PC-9 (cell line): ENCODE results near the gene CEP63. TPM values are rescaled to one million over a fixed set of nuclear protein-coding genes. Genes with fewer than 3 reads are reported as not detected.

Experiments
- BruUV-seq: library from RNA; stranded (reverse); fragments of 400-500 nt; replicated peaks from 2 replicates; lab custom pipeline; 2021; lab: Mats Ljungman, UMichigan
- CTCF ChIA-PET: fragments of 300-600 bp; sonication (Branson Sonifier 250); formaldehyde crosslinking; loops from one replicate; lab custom pipeline; 2022; ENCODE audit warnings: antibody characterized with exemption; lab: Charles Lee
- POLR2A ChIA-PET: fragments of 300-600 bp; sonication (Branson Sonifier 250); formaldehyde crosslinking; loops from one replicate; lab custom pipeline; 2022; ENCODE audit warnings: antibody characterized with exemption; ENCODE audit not compliant: unreplicated experiment; lab: Charles Lee
- DNase-seq, 2 experiments: peaks; one replicate each; pipeline versions ENCODE4 v3.0.0 to v3.0.0-alpha.2; 2015 to 2022; ENCODE audit warnings: mixed read lengths in 1 of 2
- H2AFZ ChIP-seq: fragments of 200-600 bp; sonication (generic); 2 replicates; pipeline ENCODE4 v1.8.1; 2017; ENCODE audit warnings: antibody characterized with exemption
- H3F3A ChIP-seq: fragments of 200-600 bp; sonication (generic); 2 replicates; pipeline ENCODE4 v1.8.1; 2017; ENCODE audit warnings: antibody characterized with exemption, mild to moderate bottlenecking, low read depth; ENCODE audit not compliant: insufficient read depth
- H3K27ac ChIP-seq: fragments of 200-600 bp; sonication (generic); 2 replicates; pipeline ENCODE4 v1.6.1; 2016; ENCODE audit warnings: mixed run types
- H3K27me3 ChIP-seq: fragments of 200-600 bp; sonication (generic); 2 replicates; pipeline ENCODE4 v1.6.1; 2016; ENCODE audit warnings: low read depth, mixed run types; ENCODE audit not compliant: insufficient read depth
- H3K36me3 ChIP-seq: fragments of 200-600 bp; sonication (generic); 2 replicates; pipeline ENCODE4 v1.6.1; 2016; ENCODE audit warnings: low read depth, mixed run types
- H3K4me1 ChIP-seq: fragments of 200-600 bp; sonication (generic); replicated peaks from 2 replicates; pipeline ENCODE4 v1.6.1; 2016; ENCODE audit warnings: mixed run types; ENCODE audit not compliant: insufficient read depth
- H3K4me2 ChIP-seq: fragments of 200-600 bp; sonication (generic); 2 replicates; pipeline ENCODE4 v1.6.1; 2017; ENCODE audit warnings: mixed run types
- H3K4me3 ChIP-seq: fragments of 200-600 bp; sonication (generic); 2 replicates; pipeline ENCODE4 v1.6.1; 2016; ENCODE audit warnings: mixed run types
- H3K79me2 ChIP-seq: fragments of 200-600 bp; sonication (generic); 2 replicates; pipeline ENCODE4 v1.6.1; 2017; ENCODE audit warnings: low read depth, mixed run types
- H3K9me2 ChIP-seq: fragments of 200-600 bp; sonication (generic); 2 replicates; pipeline ENCODE4 v1.8.1; 2017; ENCODE audit warnings: mild to moderate bottlenecking; ENCODE audit not compliant: insufficient read depth
- H3K9me3 ChIP-seq: fragments of 200-600 bp; sonication (generic); 2 replicates; pipeline ENCODE4 v1.8.1; 2016; ENCODE audit warnings: low read depth; ENCODE audit not compliant: insufficient read depth
- H4K20me1 ChIP-seq: fragments of 200-600 bp; sonication (generic); 2 replicates; pipeline ENCODE4 v1.8.1; 2017; ENCODE audit not compliant: insufficient read depth
- EZH2 ChIP-seq: fragments of 200-600 bp; sonication (generic); IDR thresholded peaks from 2 replicates; pipeline ENCODE4 v1.8.0; 2017; ENCODE audit warnings: antibody characterized with exemption, low read depth
- intact Hi-C: fragments of 100-400 bp; cut with micrococcal nuclease; formaldehyde crosslinking; loops from one replicate; pipeline ENCODE4 v1.10.0; 2022; ENCODE audit not compliant: unreplicated experiment
- total RNA-seq: library from RNA; stranded (reverse); gene quantifications from 2 replicates; pipeline ENCODE4 v1.2.3, GENCODE V29; 2021
- TF ChIP-seq, protein P1 (sequence below): fragments of 200-600 bp; sonication (generic); conservative IDR thresholded peaks from 2 replicates; pipeline ENCODE4 v1.6.1; 2017; ENCODE audit warnings: mixed run types, antibody characterized with exemption, mild to moderate bottlenecking, moderate library complexity

The CEP63 gene
- total RNA-seq, 1 experiment from 2014 or later = 31.5 TPM

GRCh38 chr3:134614955-134615354, 129.1 kb downstream of the CEP63 start:
- Histone ChIP-seq H3K79me2 (no peaks in the 10 kb centered on the region), H3F3A (no peaks in the 10 kb centered on the region), H4K20me1 (no peaks in the 10 kb centered on the region), H3K27me3 (peaks cover 58% of the 10 kb centered on the region), H3K4me1 (no peaks in the 10 kb centered on the region), H3K27ac (no peak overlapping the region), H3K4me2 (no peak overlapping the region), H3K4me3 (no peak overlapping the region), H3K36me3 (no peaks in the 10 kb centered on the region), H3K9me2 (no peaks in the 10 kb centered on the region), H2AFZ (no peak overlapping the region), H3K9me3 (no peaks in the 10 kb centered on the region)
- intact Hi-C loops = no loop called here
- ChIA-PET POLR2A (no interaction called here), CTCF (no interaction called here)
- DNase-seq = no peak
- BruUV-seq = no TSS peak
- TF ChIP-seq EZH2 = no peak

DNA sequence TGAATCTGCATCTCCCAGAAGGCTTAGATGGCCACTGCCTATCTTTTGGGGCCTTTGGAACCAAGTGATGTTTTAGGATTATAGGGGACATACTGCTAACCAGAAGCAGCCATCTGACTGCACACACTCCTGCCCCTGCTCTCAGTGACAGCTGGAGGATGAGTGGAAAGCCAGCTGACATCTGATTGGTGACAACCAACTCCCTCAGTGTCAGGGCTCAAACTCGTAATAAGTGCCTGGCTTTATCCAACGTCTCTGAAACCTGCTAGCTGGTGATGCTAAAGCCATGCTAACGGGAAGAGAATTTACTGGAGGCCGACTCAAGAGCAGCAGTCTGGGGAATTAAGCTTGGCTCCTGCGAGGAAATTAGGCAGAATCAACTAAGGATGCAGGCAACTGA, 129.9 kb downstream of the CEP63 start:
- no peaks in the 10 kb centered on the region for H3K9me3 ChIP-seq
- no peak overlapping the region for H3K4me2 ChIP-seq
- peaks cover 53% of the 10 kb centered on the region for H3K27me3 ChIP-seq
- TF ChIP-seq, protein P1, sequence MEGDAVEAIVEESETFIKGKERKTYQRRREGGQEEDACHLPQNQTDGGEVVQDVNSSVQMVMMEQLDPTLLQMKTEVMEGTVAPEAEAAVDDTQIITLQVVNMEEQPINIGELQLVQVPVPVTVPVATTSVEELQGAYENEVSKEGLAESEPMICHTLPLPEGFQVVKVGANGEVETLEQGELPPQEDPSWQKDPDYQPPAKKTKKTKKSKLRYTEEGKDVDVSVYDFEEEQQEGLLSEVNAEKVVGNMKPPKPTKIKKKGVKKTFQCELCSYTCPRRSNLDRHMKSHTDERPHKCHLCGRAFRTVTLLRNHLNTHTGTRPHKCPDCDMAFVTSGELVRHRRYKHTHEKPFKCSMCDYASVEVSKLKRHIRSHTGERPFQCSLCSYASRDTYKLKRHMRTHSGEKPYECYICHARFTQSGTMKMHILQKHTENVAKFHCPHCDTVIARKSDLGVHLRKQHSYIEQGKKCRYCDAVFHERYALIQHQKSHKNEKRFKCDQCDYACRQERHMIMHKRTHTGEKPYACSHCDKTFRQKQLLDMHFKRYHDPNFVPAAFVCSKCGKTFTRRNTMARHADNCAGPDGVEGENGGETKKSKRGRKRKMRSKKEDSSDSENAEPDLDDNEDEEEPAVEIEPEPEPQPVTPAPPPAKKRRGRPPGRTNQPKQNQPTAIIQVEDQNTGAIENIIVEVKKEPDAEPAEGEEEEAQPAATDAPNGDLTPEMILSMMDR = no peak
- no TSS peak for BruUV-seq
- DNase-seq = no peak
- intact Hi-C loops = no loop called here
- H3K4me3 ChIP-seq = no peak overlapping the region
- ChIA-PET CTCF (no interaction called here), POLR2A (interaction anchor here (0.5 kb wide), 1 partner anchor 15 kb away, joined by 3 read pairs; no protein-coding TSS in a partner anchor)
- no peaks in the 10 kb centered on the region for H4K20me1 ChIP-seq
- H3K36me3 ChIP-seq = no peaks in the 10 kb centered on the region
- no peaks in the 10 kb centered on the region for H3K79me2 ChIP-seq
- no peaks in the 10 kb centered on the region for H3K4me1 ChIP-seq
- H3F3A ChIP-seq = no peaks in the 10 kb centered on the region
- no peak overlapping the region for H2AFZ ChIP-seq
- H3K27ac ChIP-seq = no peak overlapping the region
- no peaks in the 10 kb centered on the region for H3K9me2 ChIP-seq

GRCh38 chr3:134617608-134618477, 132.0 kb downstream of the CEP63 start:
- H3K27me3 ChIP-seq = peaks cover 44% of the 10 kb centered on the region
- intact Hi-C loops = no loop called here
- no peak overlapping the region for H3K27ac ChIP-seq
- no peaks in the 10 kb centered on the region for H3K4me1 ChIP-seq
- H3K79me2 ChIP-seq = no peaks in the 10 kb centered on the region
- H3K9me2 ChIP-seq = no peaks in the 10 kb centered on the region
- H3K9me3 ChIP-seq = no peaks in the 10 kb centered on the region
- H2AFZ ChIP-seq = no peak overlapping the region
- no peak for DNase-seq
- no peak overlapping the region for H3K4me3 ChIP-seq
- TF ChIP-seq, protein P1 = no peak
- H3K4me2 ChIP-seq = no peak overlapping the region
- BruUV-seq = no TSS peak
- H4K20me1 ChIP-seq = no peaks in the 10 kb centered on the region
- CTCF ChIA-PET = no interaction called here
- POLR2A ChIA-PET = interaction anchor here (0.6 kb wide), 1 partner anchor 17 kb away, joined by 5 read pairs; no protein-coding TSS in a partner anchor
- H3K36me3 ChIP-seq = no peaks in the 10 kb centered on the region
- no peaks in the 10 kb centered on the region for H3F3A ChIP-seq
